Endothelial cell of umbilical vein (primary cell): ENCODE results near the gene ANKAR. TPM values are rescaled to one million over a fixed set of nuclear protein-coding genes. Genes with fewer than 3 reads are reported as not detected.

Source experiments
- BruUV-seq: library from RNA; stranded (reverse); fragments of 400-500 nt; replicated peaks from 2 replicates; lab custom pipeline; 2021; lab: Mats Ljungman, UMichigan
- CTCF ChIA-PET: fragments of 300-600, 350-600 bp; sonication (Branson Sonifier 250); formaldehyde crosslinking; loops from one replicate; lab custom pipeline; 2021; ENCODE audit warnings: antibody characterized with exemption, inconsistent platforms; lab: Charles Lee
- POLR2A ChIA-PET: fragments of 300-600, 350-600 bp; sonication (Branson Sonifier 250); formaldehyde crosslinking; loops from one replicate; lab custom pipeline; 2021; ENCODE audit warnings: antibody characterized with exemption, inconsistent platforms; lab: Charles Lee
- DNase-seq: peaks from one replicate; pipeline ENCODE4 v3.0.0-alpha.2; 2011; ENCODE audit warnings: low read depth, low spot score
- FAIRE-seq: peaks from 2 replicates; lab custom pipeline; 2011; peaks lifted over from hg19 to GRCh38; lab: Jason Lieb, UNC
- H2AFZ ChIP-seq: 2 replicates; pipeline ENCODE4 v1.6.0; 2012; ENCODE audit warnings: low read depth, low read length, control low read depth, inconsistent platforms
- H3K27ac ChIP-seq: 2 replicates; pipeline ENCODE4 v1.5.1; 2011; ENCODE audit warnings: low read depth, mild to moderate bottlenecking, control low read depth, low read length, moderate library complexity; ENCODE audit not compliant: insufficient read depth
- H3K27me3 ChIP-seq, 2 experiments: 2 replicates each; pipeline versions ENCODE4 v1.6.0 to v1.6.1; 2011; ENCODE audit warnings: low read length in 2 of 2, mixed read lengths in 1 of 2; ENCODE audit not compliant: control insufficient read depth in 2 of 2, insufficient read depth in 2 of 2
- H3K36me3 ChIP-seq, 2 experiments: 2 replicates in 1 of 2; 3 replicates in 1 of 2; pipeline ENCODE4 v1.5.1; 2011; ENCODE audit warnings: low read length in 2 of 2, mild to moderate bottlenecking in 1 of 2, moderate library complexity in 1 of 2; ENCODE audit not compliant: control insufficient read depth in 2 of 2, insufficient read depth in 2 of 2; ENCODE audit errors: extremely low read depth in 1 of 2
- H3K4me1 ChIP-seq: 3 replicates; pipeline ENCODE4 v1.5.1; 2011; ENCODE audit warnings: mild to moderate bottlenecking, low read length; ENCODE audit not compliant: control insufficient read depth, insufficient read depth; ENCODE audit errors: extremely low read depth
- H3K4me2 ChIP-seq: 2 replicates; pipeline ENCODE4 v1.6.1; 2011; ENCODE audit warnings: low read length, control low read depth, mixed read lengths; ENCODE audit not compliant: insufficient read depth
- H3K4me3 ChIP-seq, 3 experiments: fragments of 200-600 bp in 1 of 3; sonication (generic), shearing (Covaris generic) in 1 of 3; replicated peaks in 1 of 3; 2 replicates each; pipeline ENCODE4 v1.5.1; 2011 to 2016; ENCODE audit warnings: control low read depth in 3 of 3, low read length in 3 of 3, mild to moderate bottlenecking in 2 of 3, inconsistent platforms in 1 of 3, low read depth in 1 of 3, moderate library complexity in 1 of 3; ENCODE audit not compliant: insufficient read depth in 1 of 3
- H3K79me2 ChIP-seq: 2 replicates; pipeline ENCODE4 v1.6.0; 2012; ENCODE audit warnings: low read length, inconsistent platforms; ENCODE audit not compliant: control insufficient read depth, insufficient read depth
- H3K9ac ChIP-seq: replicated peaks from 2 replicates; pipeline ENCODE3; 2011; ENCODE audit warnings: low read length, control low read depth; ENCODE audit not compliant: insufficient read depth; ENCODE audit errors: extremely low read depth
- H3K9me1 ChIP-seq: replicated peaks from 3 replicates; pipeline ENCODE4 v1.6.0; 2011; ENCODE audit warnings: mild to moderate bottlenecking, low read length; ENCODE audit not compliant: control insufficient read depth, insufficient read depth; ENCODE audit errors: extremely low read depth
- H3K9me3 ChIP-seq: replicated peaks from 2 replicates; pipeline ENCODE4 v1.5.1; 2012; ENCODE audit warnings: low read length, inconsistent platforms; ENCODE audit not compliant: control insufficient read depth, insufficient read depth
- H4K20me1 ChIP-seq: replicated peaks from 2 replicates; pipeline ENCODE3; 2011; ENCODE audit warnings: mild to moderate bottlenecking, low read length; ENCODE audit not compliant: control insufficient read depth, insufficient read depth; ENCODE audit errors: extremely low read depth
- CTCF ChIP-seq, 2 donors: IDR thresholded peaks; 1 replicate in 1 of 2; 2 replicates in 1 of 2; pipeline ENCODE4 v1.5.1; 2011; ENCODE audit warnings: low read length in 2 of 2, mild to moderate bottlenecking in 2 of 2, moderate library complexity in 2 of 2, control low read depth in 1 of 2, inconsistent platforms in 1 of 2, low read depth in 1 of 2; ENCODE audit not compliant: insufficient read depth in 1 of 2; ENCODE audit errors: extremely low read depth in 1 of 2
- EZH2 ChIP-seq: IDR thresholded peaks from 2 replicates; pipeline ENCODE4 v1.6.1; 2012; ENCODE audit warnings: borderline replicate concordance, low read depth, mild to moderate bottlenecking, moderate library complexity, low read length, inconsistent platforms; ENCODE audit not compliant: severe bottlenecking
- FOS ChIP-seq: IDR thresholded peaks from 2 replicates; pipeline ENCODE4 v1.6.1; 2011; ENCODE audit warnings: mild to moderate bottlenecking, low read length, moderate library complexity, borderline replicate concordance; ENCODE audit not compliant: insufficient read depth
- GATA2 ChIP-seq: IDR thresholded peaks from 2 replicates; pipeline ENCODE4 v1.7.0; 2011; ENCODE audit warnings: low read depth, mild to moderate bottlenecking, moderate library complexity, mixed read lengths, low read length; ENCODE audit not compliant: insufficient read length, insufficient read depth
- JUN ChIP-seq: IDR thresholded peaks from 2 replicates; pipeline ENCODE4 v1.6.1; 2011; ENCODE audit warnings: borderline replicate concordance, low read depth; ENCODE audit not compliant: insufficient read length, insufficient read depth
- MAX ChIP-seq: IDR thresholded peaks from 2 replicates; pipeline ENCODE4 v1.6.1; 2011; ENCODE audit not compliant: insufficient read depth, insufficient read length
- MYC ChIP-seq: IDR thresholded peaks from one replicate; pipeline ENCODE4 v1.6.1; 2011; ENCODE audit warnings: mild to moderate bottlenecking, low read depth, low read length
- POLR2A ChIP-seq: IDR thresholded peaks from 2 replicates; pipeline ENCODE4 v1.6.1; 2012; ENCODE audit warnings: low read depth, mild to moderate bottlenecking, control low read depth, low read length
- POLR2AphosphoS5 ChIP-seq: IDR thresholded peaks from 2 replicates; pipeline ENCODE4 v1.6.1; 2012; ENCODE audit warnings: low read depth, mild to moderate bottlenecking, control low read depth, low read length, moderate library complexity; ENCODE audit not compliant: insufficient read depth
- dilution Hi-C: fragments of 300-500 bp; cut with MboI; formaldehyde crosslinking; loops from one replicate; pipeline ENCODE4 v1.15.0; 2019; ENCODE audit warnings: low sequenced_read_pairs; ENCODE audit not compliant: extremely low pct_ligation_motif_present
- intact Hi-C: fragments of 100-400 bp; cut with micrococcal nuclease; formaldehyde crosslinking; loops from one replicate; pipeline ENCODE4 v1.10.0; 2022
- polyA plus RNA-seq, 4 experiments: library from polyadenylated mRNA; depleted of rRNA in 3 of 4; stranded (reverse) in 3 of 4; unstranded in 1 of 4; fragments of >200 nt; gene quantifications; 2 replicates each; pipeline versions ENCODE4 v1.2.1 to v1.2.3, GENCODE V29; 2011 to 2012; ENCODE audit warnings: missing spikeins in 1 of 4
- total RNA-seq: library from RNA; stranded (reverse); gene quantifications from 2 replicates; pipeline ENCODE4 v1.2.3, GENCODE V29; 2021

Gene ANKAR
- total and polyA plus RNA-seq, 2 donors (not counting 3 experiments of a cell fraction or from before 2014, with no cell fraction given): 1.3 to 4.3 TPM

- H3K9ac ChIP-seq: no peak overlapping the region
- H4K20me1 ChIP-seq: no peaks in the 10 kb centered on the region
- H3K4me2 ChIP-seq: no peak overlapping the region
- no peaks in the 10 kb centered on the region for H3K27me3 ChIP-seq
- H3K9me1 ChIP-seq: no peaks in the 10 kb centered on the region
- H2AFZ ChIP-seq: no peak overlapping the region
- no peaks in the 10 kb centered on the region for H3K79me2 ChIP-seq
- FAIRE-seq: no peak
- ChIA-PET POLR2A (no interaction called here), CTCF (interaction anchor here (1.1 to 2.3 kb wide), 3 partner anchors 9 to 19 kb away, joined by 3 to 7 read pairs (median 4); partner anchors contain the start of gene ASNSD1)
- H3K36me3 ChIP-seq: no peaks in the 10 kb centered on the region
- H3K27ac ChIP-seq: no peak overlapping the region
- intact Hi-C loops (no loop called here), dilution Hi-C loops (no loop called here)
- no peak for TF ChIP-seq CTCF (IDR thresholded peaks at IDR 0.05; ENCODE audit: extremely low read depth in 1 of 2, insufficient read depth in 1 of 2, low read depth in 1 of 2, low read length in 2 of 2)
- TF ChIP-seq POLR2A: no peak
- no peak for TF ChIP-seq FOS
- TF ChIP-seq JUN: no peak
- TF ChIP-seq MAX: no peak
- TF ChIP-seq MYC: no peak
- no peak for TF ChIP-seq POLR2AphosphoS5
- TF ChIP-seq GATA2: no peak
- no peak for TF ChIP-seq EZH2
- BruUV-seq: no TSS peak
- H3K4me3 ChIP-seq: no peak overlapping the region
- H3K9me3 ChIP-seq: no peaks in the 10 kb centered on the region
- H3K4me1 ChIP-seq: no peaks in the 10 kb centered on the region
- DNase-seq: peak; percentile 14
Measured at GRCh38 chr2:189641590-189641989, 32.9 kb upstream of the ANKAR start.
